Testis (tissue), 2 donors: ENCODE results near the gene PLA2G5.

Experiments used
- POLR2A ChIP-seq: fragments of 450-650 bp; IDR thresholded peaks from one replicate; pipeline ENCODE4 v1.6.1; 2017; ENCODE audit warnings: antibody characterized with exemption, mild to moderate bottlenecking, moderate library complexity
- TF ChIP-seq, protein P1 (sequence below), 3 experiments: fragments of 450-650 bp in 2 of 3; fragments of 200-600 bp in 1 of 3; sonication (generic) in 1 of 3; IDR thresholded peaks; one replicate each; pipeline ENCODE4 v1.5.1; 2016 to 2019; ENCODE audit warnings: antibody characterized with exemption in 3 of 3, mild to moderate bottlenecking in 2 of 3, moderate library complexity in 1 of 3

GRCh38 chr1:20138346-20138745 lies 68.4 kb downstream of the PLA2G5 start:
- TF ChIP-seq, protein P1, sequence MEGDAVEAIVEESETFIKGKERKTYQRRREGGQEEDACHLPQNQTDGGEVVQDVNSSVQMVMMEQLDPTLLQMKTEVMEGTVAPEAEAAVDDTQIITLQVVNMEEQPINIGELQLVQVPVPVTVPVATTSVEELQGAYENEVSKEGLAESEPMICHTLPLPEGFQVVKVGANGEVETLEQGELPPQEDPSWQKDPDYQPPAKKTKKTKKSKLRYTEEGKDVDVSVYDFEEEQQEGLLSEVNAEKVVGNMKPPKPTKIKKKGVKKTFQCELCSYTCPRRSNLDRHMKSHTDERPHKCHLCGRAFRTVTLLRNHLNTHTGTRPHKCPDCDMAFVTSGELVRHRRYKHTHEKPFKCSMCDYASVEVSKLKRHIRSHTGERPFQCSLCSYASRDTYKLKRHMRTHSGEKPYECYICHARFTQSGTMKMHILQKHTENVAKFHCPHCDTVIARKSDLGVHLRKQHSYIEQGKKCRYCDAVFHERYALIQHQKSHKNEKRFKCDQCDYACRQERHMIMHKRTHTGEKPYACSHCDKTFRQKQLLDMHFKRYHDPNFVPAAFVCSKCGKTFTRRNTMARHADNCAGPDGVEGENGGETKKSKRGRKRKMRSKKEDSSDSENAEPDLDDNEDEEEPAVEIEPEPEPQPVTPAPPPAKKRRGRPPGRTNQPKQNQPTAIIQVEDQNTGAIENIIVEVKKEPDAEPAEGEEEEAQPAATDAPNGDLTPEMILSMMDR (IDR thresholded peaks at IDR 0.05): no peak
- no peak for TF ChIP-seq POLR2A
